HG02763 (cell line): ENCODE data around the gene BMAL1.

Experiments
- ATAC-seq: cut with Tn5 transposase; IDR thresholded peaks from one replicate; pipeline ENCODE4 v1.9.1; 2021; ENCODE audit warnings: mild to moderate bottlenecking, moderate library complexity; ENCODE audit not compliant: unreplicated experiment

BMAL1 gene

GRCh38 chr11:13260963-13261588, 16.5 kb upstream of the BMAL1 start:
- no peak for ATAC-seq

GRCh38 chr11:13261591-13262061, 16.0 kb upstream of the BMAL1 start:
- no peak for ATAC-seq

- ATAC-seq = no peak
Measured at GRCh38 chr11:13262096-13262495, 15.5 kb upstream of the BMAL1 start.

GRCh38 chr11:13268791-13269190, 8.8 kb upstream of the BMAL1 start:
- ATAC-seq = no peak

GRCh38 chr11:13269775-13270174, 7.8 kb upstream of the BMAL1 start:
- ATAC-seq = no peak

GRCh38 chr11:13271060-13271693, 6.4 kb upstream of the BMAL1 start:
- ATAC-seq = no peak

- no peak for ATAC-seq
Measured at GRCh38 chr11:13276454-13276831, 1.1 kb upstream of the BMAL1 start.

GRCh38 chr11:13276832-13277767, 490 bp upstream of the BMAL1 start:
- ATAC-seq = peak; percentile 90

- ATAC-seq = no peak
Measured at GRCh38 chr11:13278609-13279486, 1.3 kb downstream of the BMAL1 start.

GRCh38 chr11:13279487-13279834, 1.9 kb downstream of the BMAL1 start:
- no peak for ATAC-seq

GRCh38 chr11:13280092-13280722, 2.6 kb downstream of the BMAL1 start:
- no peak for ATAC-seq

- ATAC-seq = no peak
Measured at GRCh38 chr11:13280777-13281176, 3.2 kb downstream of the BMAL1 start.

- no peak for ATAC-seq
Measured at GRCh38 chr11:13283636-13284035, 6.0 kb downstream of the BMAL1 start.

- ATAC-seq = no peak
Measured at GRCh38 chr11:13284776-13285588, 7.4 kb downstream of the BMAL1 start.

GRCh38 chr11:13286279-13286821, 8.8 kb downstream of the BMAL1 start:
- ATAC-seq = no peak

GRCh38 chr11:13287036-13287435, 9.4 kb downstream of the BMAL1 start:
- no peak for ATAC-seq

GRCh38 chr11:13287681-13288080, 10.1 kb downstream of the BMAL1 start:
- no peak for ATAC-seq

- ATAC-seq = no peak
Measured at GRCh38 chr11:13288375-13289029, 10.9 kb downstream of the BMAL1 start.

GRCh38 chr11:13289081-13289480, 11.5 kb downstream of the BMAL1 start:
- ATAC-seq = no peak
